Peyer's patch (tissue), 4 donors: ENCODE data around the gene CMTM4.

Source experiments
- POLR2A ChIP-seq, 2 donors: fragments of 450-650 bp; IDR thresholded peaks; one replicate each; pipeline ENCODE4 v1.5.1; 2017; ENCODE audit warnings: antibody characterized with exemption in 2 of 2, mild to moderate bottlenecking in 2 of 2, moderate library complexity in 2 of 2
- TF ChIP-seq, protein P1 (sequence below), 6 experiments: fragments of 450-650 bp in 4 of 6; fragments of 200-600 bp in 2 of 6; sonication (generic) in 1 of 6; IDR thresholded peaks; one replicate each; pipeline ENCODE4 v1.5.1; 2017 to 2019; ENCODE audit warnings: antibody characterized with exemption in 6 of 6, mild to moderate bottlenecking in 3 of 6, moderate library complexity in 1 of 6

- TF ChIP-seq, protein P1, sequence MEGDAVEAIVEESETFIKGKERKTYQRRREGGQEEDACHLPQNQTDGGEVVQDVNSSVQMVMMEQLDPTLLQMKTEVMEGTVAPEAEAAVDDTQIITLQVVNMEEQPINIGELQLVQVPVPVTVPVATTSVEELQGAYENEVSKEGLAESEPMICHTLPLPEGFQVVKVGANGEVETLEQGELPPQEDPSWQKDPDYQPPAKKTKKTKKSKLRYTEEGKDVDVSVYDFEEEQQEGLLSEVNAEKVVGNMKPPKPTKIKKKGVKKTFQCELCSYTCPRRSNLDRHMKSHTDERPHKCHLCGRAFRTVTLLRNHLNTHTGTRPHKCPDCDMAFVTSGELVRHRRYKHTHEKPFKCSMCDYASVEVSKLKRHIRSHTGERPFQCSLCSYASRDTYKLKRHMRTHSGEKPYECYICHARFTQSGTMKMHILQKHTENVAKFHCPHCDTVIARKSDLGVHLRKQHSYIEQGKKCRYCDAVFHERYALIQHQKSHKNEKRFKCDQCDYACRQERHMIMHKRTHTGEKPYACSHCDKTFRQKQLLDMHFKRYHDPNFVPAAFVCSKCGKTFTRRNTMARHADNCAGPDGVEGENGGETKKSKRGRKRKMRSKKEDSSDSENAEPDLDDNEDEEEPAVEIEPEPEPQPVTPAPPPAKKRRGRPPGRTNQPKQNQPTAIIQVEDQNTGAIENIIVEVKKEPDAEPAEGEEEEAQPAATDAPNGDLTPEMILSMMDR (IDR thresholded peaks at IDR 0.05), result no peak
- no peak for TF ChIP-seq POLR2A (IDR thresholded peaks at IDR 0.05)
Observed at GRCh38 chr16:66572356-66572755, 124.2 kb downstream of the CMTM4 start.
